Tibial nerve (tissue), 4 donors: Measurements from ENCODE around the gene AP2B1. TPM values are rescaled to one million over a fixed set of nuclear protein-coding genes. Genes with fewer than 3 reads are reported as not detected.

Experiments
- DNase-seq, 2 donors: peaks; one replicate each; pipeline ENCODE4 v3.0.0-alpha.2; 2019; ENCODE audit warnings: low spot score in 2 of 2
- H3K27ac ChIP-seq, 4 donors: fragments of 200-600 bp; sonication (generic) in 3 of 4; one replicate each; pipeline ENCODE4 v1.5.1; 2017 to 2019; ENCODE audit warnings: mild to moderate bottlenecking in 1 of 4
- H3K27me3 ChIP-seq, 2 donors: fragments of 200-600 bp; sonication (generic) in 1 of 2; one replicate each; pipeline versions ENCODE4 v1.5.1 to v1.6.0; 2017 to 2019
- H3K36me3 ChIP-seq, 3 donors: fragments of 200-600 bp; sonication (generic); one replicate each; pipeline ENCODE4 v1.5.1; 2018 to 2019
- H3K4me1 ChIP-seq, 4 donors: fragments of 200-600 bp; sonication (generic) in 3 of 4; one replicate each; pipeline ENCODE4 v1.5.1; 2017 to 2019
- H3K4me3 ChIP-seq, 4 donors: fragments of 200-600 bp; sonication (generic) in 3 of 4; one replicate each; pipeline ENCODE4 v1.5.1; 2017 to 2019; ENCODE audit warnings: mild to moderate bottlenecking in 1 of 4, moderate library complexity in 1 of 4
- H3K9me3 ChIP-seq, 4 donors: fragments of 200-600 bp; sonication (generic) in 3 of 4; one replicate each; pipeline ENCODE4 v1.5.1; 2017 to 2019
- CTCF ChIP-seq, 5 experiments: fragments of 200-600 bp in 3 of 5; fragments of 450-650 bp in 2 of 5; sonication (generic) in 3 of 5; IDR thresholded peaks; one replicate each; pipeline ENCODE4 v1.5.1; 2016 to 2019; ENCODE audit warnings: antibody characterized with exemption in 5 of 5, mild to moderate bottlenecking in 3 of 5, moderate library complexity in 2 of 5
- EP300 ChIP-seq, 2 donors: sonication (generic); formaldehyde crosslinking; IDR thresholded peaks; one replicate each; pipeline ENCODE4 v1.6.1; 2017; ENCODE audit warnings: antibody characterized with exemption in 2 of 2, mild to moderate bottlenecking in 1 of 2
- POLR2A ChIP-seq, 2 donors: fragments of 450-650 bp; IDR thresholded peaks; one replicate each; pipeline ENCODE4 v1.6.1; 2017; ENCODE audit warnings: antibody characterized with exemption in 2 of 2, mild to moderate bottlenecking in 2 of 2, moderate library complexity in 2 of 2
- WGBS, 2 donors: methylation state at CpG; one replicate each; pipeline ENCODE4 v1.1.5; 2018; 5-methylcytosine and 5-hydroxymethylcytosine counted together
- total RNA-seq, 4 donors: library from RNA; depleted of rRNA; stranded (reverse); fragments of >200 nt; gene quantifications; one replicate each; pipeline ENCODE4 v1.1.0, GENCODE V29; 2016

Gene AP2B1
- total RNA-seq, 4 donors from 2014 or later = 59.9 to 77.7 (median 62.0) TPM

DNA sequence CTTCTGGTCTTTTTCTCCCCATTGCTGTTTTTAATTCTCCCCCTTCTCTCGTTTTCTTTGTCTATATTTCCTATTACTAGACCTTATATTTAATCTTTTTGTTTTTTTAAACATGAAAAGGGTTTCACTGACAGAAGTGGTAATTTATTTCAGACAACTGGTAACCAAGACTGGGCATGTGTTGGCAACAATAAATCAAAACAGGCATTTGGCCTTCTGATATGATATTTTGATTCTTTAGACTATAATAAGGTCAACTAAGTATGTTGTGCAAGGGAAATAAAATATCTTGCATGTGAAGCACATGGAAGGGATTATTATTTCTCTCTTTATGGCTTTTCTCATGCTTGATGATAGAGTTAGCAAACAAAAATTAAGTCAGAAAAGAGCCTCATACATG lies 34.6 kb downstream of the AP2B1 start:
- H3K4me3 ChIP-seq = no peak overlapping the region
- H3K9me3 ChIP-seq = no peaks in the 10 kb centered on the region
- TF ChIP-seq EP300 (IDR thresholded peaks at IDR 0.05) (no peak), CTCF (IDR thresholded peaks at IDR 0.05) (no peak), POLR2A (IDR thresholded peaks at IDR 0.05) (no peak)
- H3K27ac ChIP-seq = no peak overlapping the region
- H3K27me3 ChIP-seq = no peaks in the 10 kb centered on the region
- peaks cover 0 to 48% (median 3%) of the 10 kb centered on the region in 3 donors for H3K36me3 ChIP-seq
- H3K4me1 ChIP-seq = peaks cover 0 to 6% (median 0%) of the 10 kb centered on the region in 4 donors
- DNase-seq = no peak
- WGBS, 2 donors = 69 to 72% methylated on average over 1 of the region's 1 CpG

- Histone ChIP-seq H3K27ac (no peak overlapping the region), H3K9me3 (no peaks in the 10 kb centered on the region), H3K4me1 (no peaks in the 10 kb centered on the region), H3K4me3 (no peak overlapping the region), H3K36me3 (peaks cover 0 to 80% (median 8%) of the 10 kb centered on the region in 3 donors), H3K27me3 (no peaks in the 10 kb centered on the region)
- 89 to 92% methylated on average over 4 of the region's 4 CpGs for WGBS, 2 donors
- no peak for DNase-seq
- TF ChIP-seq CTCF (IDR thresholded peaks at IDR 0.05) (no peak), EP300 (IDR thresholded peaks at IDR 0.05) (no peak), POLR2A (IDR thresholded peaks at IDR 0.05) (no peak)
These were observed 40.3 kb downstream of the AP2B1 start for GRCh38 chr17:35627417-35627816.

- WGBS, 2 donors = 75 to 88% methylated on average over 1 of the region's 1 CpG
- TF ChIP-seq CTCF (IDR thresholded peaks at IDR 0.05) (no peak), EP300 (IDR thresholded peaks at IDR 0.05) (no peak), POLR2A (IDR thresholded peaks at IDR 0.05) (no peak)
These were observed 43.5 kb downstream of the AP2B1 start for GRCh38 chr17:35630530-35631148.

DNA sequence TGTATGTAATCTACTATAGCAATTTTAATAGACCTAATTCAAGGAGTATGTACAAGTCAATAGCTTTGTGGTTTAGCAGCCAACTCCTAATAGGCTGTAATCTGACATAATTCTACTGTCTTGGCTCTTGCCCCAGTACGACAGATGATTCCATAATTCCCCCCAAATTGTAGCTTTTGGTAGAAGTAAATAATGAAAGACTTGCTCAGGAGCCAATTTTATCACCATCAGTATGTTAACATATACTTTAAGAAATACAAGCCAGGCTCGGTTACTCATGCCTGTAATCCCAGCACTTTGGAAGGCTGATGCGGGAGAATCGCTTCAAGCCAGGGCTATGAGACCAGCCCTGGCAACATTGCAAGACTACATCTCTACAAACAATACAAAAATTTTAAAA lies 53.9 kb downstream of the AP2B1 start:
- H3K36me3 ChIP-seq = peaks cover 2 to 99% (median 6%) of the 10 kb centered on the region in 3 donors
- 94 to 96% methylated on average over 4 of the region's 4 CpGs for WGBS, 2 donors
- DNase-seq = no peak

More at GRCh38 chr17:35630530-35631148, 43.5 kb downstream of the AP2B1 start:
- peaks cover 0 to 88% (median 8%) of the 10 kb centered on the region in 3 donors for H3K36me3 ChIP-seq
- H3K27me3 ChIP-seq = no peaks in the 10 kb centered on the region
- no peaks in the 10 kb centered on the region for H3K4me1 ChIP-seq
- no peak overlapping the region for H3K27ac ChIP-seq
- DNase-seq = no peak
- H3K4me3 ChIP-seq = no peak overlapping the region
- H3K9me3 ChIP-seq = no peaks in the 10 kb centered on the region

More for the DNA sequence above, 53.9 kb downstream of the AP2B1 start:
- H3K27ac ChIP-seq = no peak overlapping the region
- no peaks in the 10 kb centered on the region for H3K9me3 ChIP-seq
- TF ChIP-seq EP300 (IDR thresholded peaks at IDR 0.05) (no peak), CTCF (IDR thresholded peaks at IDR 0.05) (no peak), POLR2A (IDR thresholded peaks at IDR 0.05) (no peak)
- no peak overlapping the region for H3K4me3 ChIP-seq
- no peaks in the 10 kb centered on the region for H3K27me3 ChIP-seq
- no peaks in the 10 kb centered on the region for H3K4me1 ChIP-seq
